Mononuclear cell (primary cell): Measurements from ENCODE around the gene NEK9. TPM values are rescaled to one million over a fixed set of nuclear protein-coding genes. Genes with fewer than 3 reads are reported as not detected.
"Not testable (repeated sequence)": the region's sequence is repeated elsewhere in the genome, so short reads cannot be mapped to it uniquely, and the experiment has no call there.

Experiments
- H3K27me3 ChIP-seq: 2 replicates; pipeline ENCODE4 v1.6.0; 2011; ENCODE audit warnings: low read length, control low read depth; ENCODE audit not compliant: insufficient read depth
- H3K4me1 ChIP-seq: 2 replicates; pipeline ENCODE4 v1.5.1; 2011; ENCODE audit warnings: mild to moderate bottlenecking, low read length, control low read depth; ENCODE audit not compliant: insufficient read depth
- H3K4me3 ChIP-seq: 2 replicates; pipeline ENCODE4 v1.5.1; 2011; ENCODE audit warnings: mild to moderate bottlenecking, low read length, moderate library complexity
- H3K9me3 ChIP-seq: 2 replicates; pipeline ENCODE4 v1.5.1; 2011; ENCODE audit warnings: low read depth, mild to moderate bottlenecking, control low read depth, low read length
- total RNA-seq: library from RNA; depleted of rRNA; stranded (reverse); fragments of >200 nt; gene quantifications from one replicate; pipeline ENCODE4 v1.2.3, GENCODE V29; 2012

NEK9 gene
- total RNA-seq, 1 donor = 33.3 TPM

DNA sequence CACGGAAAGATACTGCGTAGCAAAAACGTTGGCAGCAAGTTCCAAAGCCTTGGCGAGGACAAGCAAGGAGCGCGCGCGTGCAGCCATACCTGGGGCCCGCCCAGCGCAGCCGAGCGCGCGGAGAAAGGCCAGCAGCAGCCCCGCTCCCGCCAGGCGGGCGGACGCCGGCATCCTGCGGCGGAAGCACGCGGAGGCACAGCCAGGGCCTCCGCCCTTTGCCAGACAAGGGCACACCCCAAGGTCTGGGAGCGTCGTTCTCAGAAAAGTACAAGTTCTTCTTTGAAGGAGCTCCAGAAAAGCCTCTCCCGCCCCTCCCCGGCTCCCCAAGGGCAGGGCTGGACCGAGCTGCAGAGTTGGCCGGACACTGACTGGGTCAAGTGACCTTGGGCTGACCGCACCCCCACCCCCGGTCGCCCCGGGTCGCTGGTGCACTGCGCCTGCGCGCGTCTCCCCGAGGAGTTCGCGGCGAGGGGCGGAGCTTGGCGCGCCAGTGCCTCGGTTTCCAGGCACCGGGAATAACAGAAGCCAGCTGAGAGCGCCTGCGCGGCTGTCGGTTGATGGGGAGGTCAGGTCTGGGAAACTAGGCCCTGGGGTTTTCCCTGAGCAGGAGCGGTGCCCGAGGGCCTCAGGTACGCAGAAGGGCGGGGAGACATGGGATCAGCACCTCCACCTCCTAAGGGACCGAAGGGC, 57.6 kb downstream of the NEK9 start, which contains the start of gene ZC2HC1C:
TSS of gene ZC2HC1C (plus strand) at position 521 of the 690 bp plus-strand sequence. CDS start 933 bp downstream, outside the sequence.
- no peaks in the 10 kb centered on the region for H3K27me3 ChIP-seq
- H3K4me3 ChIP-seq = peak within 1 kb of the TSS; percentile 53
- no peaks in the 10 kb centered on the region for H3K9me3 ChIP-seq
- H3K4me1 ChIP-seq = peaks cover 21% of the 10 kb centered on the region

DNA sequence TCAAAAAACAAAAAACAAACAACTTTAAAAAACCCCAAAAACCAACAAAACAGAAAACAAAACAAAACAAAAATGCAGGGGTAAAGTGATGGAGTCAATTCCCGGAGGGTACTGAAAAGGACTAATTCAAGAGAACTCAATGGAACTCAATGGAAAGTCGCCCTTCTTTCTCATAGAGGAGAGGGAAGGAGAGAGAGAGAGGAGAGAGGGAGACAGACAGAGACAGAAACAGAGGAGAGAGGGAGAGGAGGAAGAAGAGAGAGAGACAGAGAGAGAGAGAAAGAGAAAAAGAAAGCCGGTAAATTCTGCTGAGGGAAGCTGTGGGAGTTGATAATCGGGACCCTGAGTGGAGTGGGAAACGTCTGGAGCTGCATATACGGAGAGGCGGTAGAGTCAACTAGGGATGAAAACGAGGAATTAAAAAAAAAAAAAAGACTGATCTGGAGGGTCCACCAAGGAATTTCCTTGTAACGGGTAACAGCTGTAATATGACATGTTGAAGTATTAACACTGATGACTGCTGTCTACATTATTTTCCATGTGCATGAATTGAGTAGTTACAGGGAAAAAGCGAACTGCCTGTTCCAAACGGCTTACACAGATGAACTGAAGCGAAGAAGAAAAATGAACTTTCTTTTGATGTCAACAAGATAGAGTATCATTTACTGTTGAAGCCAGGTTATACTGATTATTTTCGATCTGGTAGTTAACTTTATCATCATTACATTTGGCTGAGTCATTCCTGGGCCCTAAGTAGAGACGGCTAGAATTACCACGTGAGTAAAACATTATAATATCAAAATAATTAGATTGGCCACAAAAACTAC, 58.3 kb downstream of the NEK9 start:
- H3K4me1 ChIP-seq = peaks cover 24% of the 10 kb centered on the region
- H3K9me3 ChIP-seq = no peaks in the 10 kb centered on the region
- no peaks in the 10 kb centered on the region for H3K27me3 ChIP-seq
- H3K4me3 ChIP-seq = peak overlapping the region; percentile 53

DNA sequence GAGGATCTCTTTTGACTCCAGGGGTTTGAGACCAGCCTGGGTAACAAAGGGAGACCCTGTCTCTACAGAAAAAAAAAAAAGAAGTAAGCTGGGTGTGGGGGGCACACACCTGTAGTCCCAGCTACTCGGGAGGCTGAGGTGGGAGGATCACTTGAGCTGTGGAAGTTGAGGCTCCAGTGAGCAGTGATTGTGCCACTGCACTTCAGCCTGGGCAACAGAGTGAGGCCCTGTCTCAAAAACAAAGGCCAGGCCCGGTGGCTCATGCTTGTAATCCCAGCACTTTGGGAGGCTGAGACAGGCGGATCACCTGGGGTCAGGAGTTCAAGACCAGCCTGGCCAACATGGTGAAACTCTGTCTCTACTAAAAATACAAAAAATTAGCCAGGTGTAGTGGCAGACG, 59.1 kb downstream of the NEK9 start:
- H3K27me3 ChIP-seq, H3K9me3 ChIP-seq, H3K4me3 ChIP-seq: not testable (repeated sequence)
- peaks cover 32% of the 10 kb centered on the region for H3K4me1 ChIP-seq

DNA sequence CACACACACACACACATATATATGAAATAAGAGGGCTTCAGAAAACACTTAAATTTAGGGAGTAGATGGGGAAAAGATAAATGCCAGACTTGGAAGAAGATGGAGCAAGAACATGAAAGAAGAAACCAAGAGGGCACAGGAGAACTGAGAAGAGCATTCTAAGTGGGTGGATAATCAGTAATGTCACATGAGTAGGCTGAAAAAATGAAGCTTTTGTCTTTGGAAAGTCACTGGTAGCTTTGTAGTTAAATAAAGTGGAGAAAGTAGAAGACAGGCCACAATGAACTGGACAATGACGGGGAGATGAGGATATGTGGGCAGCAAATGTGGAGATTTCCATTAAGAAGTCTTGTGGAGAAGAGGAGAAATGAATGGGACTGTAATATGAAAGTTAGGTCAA, 59.6 kb downstream of the NEK9 start:
- Histone ChIP-seq H3K4me3 (no peak overlapping the region), H3K9me3 (no peaks in the 10 kb centered on the region), H3K27me3 (no peaks in the 10 kb centered on the region), H3K4me1 (peaks cover 33% of the 10 kb centered on the region)

DNA sequence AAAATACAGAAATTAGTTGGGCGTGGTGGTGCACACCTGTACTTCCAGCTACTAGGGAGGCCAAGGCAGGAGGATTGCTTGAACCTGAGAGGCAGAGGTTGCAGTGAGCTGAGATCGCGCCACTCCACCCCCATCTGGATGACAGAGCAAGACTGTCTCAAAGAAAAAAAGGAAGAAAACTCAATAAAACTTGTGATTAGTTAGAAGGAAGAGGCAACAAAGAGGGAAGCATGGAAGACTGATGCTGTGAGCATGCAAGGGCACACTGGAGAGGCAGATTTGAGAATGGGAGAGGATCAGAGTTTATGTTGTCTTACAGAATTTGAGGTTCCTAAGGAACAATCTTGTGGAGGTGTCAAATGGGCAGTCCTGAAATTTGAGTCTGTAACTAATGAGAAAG, 60.2 kb downstream of the NEK9 start:
- Histone ChIP-seq H3K9me3 (no peaks in the 10 kb centered on the region), H3K4me3 (no peak overlapping the region), H3K4me1 (peaks cover 33% of the 10 kb centered on the region), H3K27me3 (no peaks in the 10 kb centered on the region)

DNA sequence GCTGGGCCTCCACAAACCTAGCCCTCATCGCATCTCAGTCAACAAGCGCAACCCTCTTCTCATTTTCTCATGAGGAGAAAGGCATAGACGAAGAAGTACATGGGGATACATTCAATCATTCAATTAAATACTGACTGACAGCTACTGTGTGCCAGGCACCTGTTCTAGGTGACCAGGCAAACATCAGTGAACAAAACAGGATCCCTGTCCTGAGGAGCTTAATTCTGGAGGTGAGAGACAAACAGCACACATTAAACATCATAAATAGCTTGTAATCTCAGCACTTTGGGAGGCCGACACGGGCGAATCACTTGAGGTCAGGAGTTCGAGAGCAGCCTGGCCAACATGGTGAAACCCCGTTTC, 62.7 kb downstream of the NEK9 start:
- Histone ChIP-seq H3K9me3 (no peaks in the 10 kb centered on the region), H3K4me3 (peak overlapping the region; percentile 91)

DNA sequence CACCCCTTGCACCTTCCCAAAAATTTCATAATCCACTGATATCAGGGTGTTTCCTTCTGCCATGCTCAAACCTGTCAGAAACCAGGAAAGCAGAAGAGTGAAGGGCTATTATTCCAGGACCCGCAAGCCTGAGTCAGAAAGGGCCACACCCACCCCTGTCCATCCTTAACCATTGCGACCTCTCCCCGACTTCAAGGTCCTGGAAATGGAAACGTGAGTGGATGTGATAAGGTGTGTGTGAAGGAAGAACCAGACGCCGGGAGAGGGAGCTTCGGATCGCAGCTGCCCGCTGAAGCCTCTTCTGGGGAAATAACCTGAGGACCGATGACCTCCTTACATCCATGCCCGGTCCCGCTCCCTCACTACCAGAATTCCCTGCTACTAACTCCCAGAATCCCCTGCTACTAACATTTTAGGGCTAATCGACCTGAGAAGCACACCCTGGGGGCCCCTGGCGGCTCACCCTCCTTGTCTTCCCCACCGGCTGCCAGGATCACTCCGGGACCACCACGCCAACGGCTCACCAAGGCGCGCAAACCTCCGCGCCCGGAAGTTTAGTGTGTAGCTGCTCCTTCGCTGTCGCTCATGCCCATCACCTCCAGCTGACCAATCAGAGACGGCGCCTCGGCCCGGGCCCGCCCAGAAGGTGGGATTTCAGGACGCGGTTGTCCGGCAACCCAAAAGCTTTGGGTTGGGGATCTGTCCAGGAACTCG, 63.2 kb downstream of the NEK9 start, which contains the start of gene ACYP1:
TSS of gene ACYP1 (minus strand) at position 534 of the 714 bp plus-strand sequence. CDS start at position 63, 471 bp downstream.
- H3K27me3 ChIP-seq = no peaks in the 10 kb centered on the region
- H3K4me1 ChIP-seq = peaks cover 21% of the 10 kb centered on the region
- H3K4me3 ChIP-seq = peak within 1 kb of the TSS; percentile 91
- no peaks in the 10 kb centered on the region for H3K9me3 ChIP-seq

More for the DNA sequence above, 62.7 kb downstream of the NEK9 start:
- Histone ChIP-seq H3K27me3 (no peaks in the 10 kb centered on the region), H3K4me1 (peaks cover 26% of the 10 kb centered on the region)

DNA sequence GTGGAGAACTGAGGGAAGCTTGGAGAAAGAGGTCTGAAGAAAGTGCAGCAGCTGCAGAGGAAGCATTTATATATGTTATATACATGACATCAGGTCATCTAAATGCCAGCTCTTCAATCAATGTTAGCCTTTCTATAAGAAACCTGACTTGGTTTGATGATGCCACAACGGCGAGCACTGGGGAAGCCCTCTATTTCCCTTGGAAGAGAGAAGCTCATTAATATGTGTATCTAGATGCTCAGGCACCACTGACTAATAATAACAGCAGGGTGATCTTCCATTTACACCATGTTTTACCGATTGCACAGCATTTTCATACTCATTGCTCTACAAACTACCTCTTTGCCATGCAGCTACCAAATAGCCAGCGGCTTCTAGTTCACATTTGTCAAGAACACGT, 63.8 kb downstream of the NEK9 start:
- Histone ChIP-seq H3K4me3 (peak overlapping the region; percentile 91), H3K9me3 (no peaks in the 10 kb centered on the region), H3K27me3 (no peaks in the 10 kb centered on the region), H3K4me1 (peaks cover 14% of the 10 kb centered on the region)

DNA sequence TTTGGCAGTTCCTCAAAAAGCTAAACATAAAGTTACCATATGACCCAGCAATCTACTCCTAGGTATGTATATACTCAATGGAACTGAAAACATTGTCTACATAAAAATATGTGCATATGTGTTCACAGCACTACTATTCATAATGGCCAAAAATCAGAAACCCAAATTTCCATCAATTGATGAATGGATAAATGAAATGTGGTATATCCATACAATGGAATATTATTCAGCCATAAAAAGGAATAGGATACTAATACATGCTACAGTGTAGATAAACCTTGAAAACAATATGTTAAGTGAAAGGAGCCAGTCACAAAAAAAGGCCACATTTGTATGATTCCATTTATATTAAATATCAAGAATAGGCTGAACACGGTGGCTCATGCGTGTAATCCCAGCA, 66.4 kb downstream of the NEK9 start:
- Histone ChIP-seq H3K9me3 (no peaks in the 10 kb centered on the region), H3K4me1 (peaks cover 14% of the 10 kb centered on the region), H3K27me3 (no peaks in the 10 kb centered on the region), H3K4me3 (no peak overlapping the region)

DNA sequence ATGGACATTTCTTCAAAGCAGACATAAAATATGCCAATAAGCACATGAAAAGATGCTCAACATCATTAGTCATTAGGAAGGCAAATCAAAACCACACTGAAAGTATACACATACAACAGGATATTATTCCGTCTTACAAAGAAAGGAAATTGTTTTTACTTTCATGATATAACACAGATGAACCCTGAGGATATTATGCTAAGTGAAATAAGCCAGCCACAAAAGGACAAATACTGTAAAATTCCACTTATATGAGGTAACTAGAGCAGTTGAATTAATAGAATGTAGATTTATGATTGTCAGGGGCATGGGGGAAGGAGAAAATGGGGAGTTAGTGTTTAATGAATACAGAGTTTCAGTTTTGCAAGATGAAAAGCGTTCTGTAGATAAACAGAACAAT, 67.2 kb downstream of the NEK9 start:
- Histone ChIP-seq H3K4me1 (peaks cover 14% of the 10 kb centered on the region), H3K27me3 (no peaks in the 10 kb centered on the region), H3K9me3 (no peaks in the 10 kb centered on the region), H3K4me3 (no peak overlapping the region)

DNA sequence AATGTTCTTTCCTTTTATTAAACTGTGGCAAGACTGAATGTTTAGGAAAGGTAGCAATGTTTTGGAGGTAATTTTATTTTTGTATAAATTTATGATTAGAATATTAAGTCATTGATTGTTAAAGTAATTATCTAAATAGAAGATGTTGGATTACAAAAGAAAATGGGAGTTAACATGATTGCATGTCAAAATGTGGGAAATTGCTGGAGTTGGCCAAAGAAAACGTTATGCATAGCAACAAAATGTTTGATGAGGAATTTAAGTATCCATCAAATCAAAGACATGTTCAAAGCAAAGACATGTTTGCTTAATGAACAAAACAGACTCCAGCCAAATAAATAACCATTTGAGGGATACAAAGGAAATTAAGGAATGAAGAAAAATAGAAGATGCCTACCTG, 72.4 kb downstream of the NEK9 start:
- Histone ChIP-seq H3K27me3 (no peaks in the 10 kb centered on the region), H3K4me1 (peaks cover 19% of the 10 kb centered on the region), H3K9me3 (no peaks in the 10 kb centered on the region), H3K4me3 (no peak overlapping the region)

DNA sequence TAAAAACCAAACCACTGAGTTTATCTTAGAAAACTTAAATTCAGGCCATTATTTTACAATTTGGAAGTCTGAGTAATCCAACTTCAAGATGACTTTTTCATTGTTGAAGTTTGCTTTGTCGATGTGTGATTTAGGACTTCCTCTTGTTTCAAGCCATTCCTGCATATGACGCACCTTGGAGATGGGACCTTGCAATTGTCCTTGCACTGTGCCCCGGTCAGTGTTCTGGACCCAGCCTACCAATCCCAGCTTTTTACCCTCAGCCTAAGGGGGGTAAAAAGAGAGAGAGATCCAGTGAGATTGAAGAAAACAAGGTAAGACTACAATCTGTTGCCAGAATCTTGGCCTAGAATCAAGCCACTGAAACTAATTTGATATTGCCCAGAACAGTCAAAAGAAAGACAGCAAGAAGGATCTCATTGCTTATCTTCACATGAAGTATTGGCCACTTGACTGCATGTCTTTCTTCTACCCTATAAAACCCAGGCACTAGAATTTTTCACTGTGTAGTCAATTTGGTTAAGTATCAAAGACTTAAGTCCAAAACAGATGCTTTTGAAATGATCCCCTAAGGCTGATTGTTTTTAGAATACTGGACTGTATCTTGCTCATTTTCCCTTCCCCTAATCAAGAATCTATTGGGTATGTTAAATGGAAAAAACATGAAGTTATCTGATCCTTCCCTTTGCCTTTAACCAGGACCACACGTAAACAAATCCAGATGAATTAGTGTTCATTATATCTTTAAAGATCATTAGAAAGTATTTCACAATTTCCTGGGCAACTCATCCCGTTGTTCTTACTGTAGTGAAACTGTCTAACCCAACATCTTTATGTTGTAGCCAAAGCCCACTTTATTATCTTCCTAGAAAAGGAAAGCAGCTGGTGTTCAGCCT, 73.2 kb downstream of the NEK9 start:
- H3K9me3 ChIP-seq = no peaks in the 10 kb centered on the region
- H3K27me3 ChIP-seq = no peaks in the 10 kb centered on the region
- no peak overlapping the region for H3K4me3 ChIP-seq
- peaks cover 26% of the 10 kb centered on the region for H3K4me1 ChIP-seq

DNA sequence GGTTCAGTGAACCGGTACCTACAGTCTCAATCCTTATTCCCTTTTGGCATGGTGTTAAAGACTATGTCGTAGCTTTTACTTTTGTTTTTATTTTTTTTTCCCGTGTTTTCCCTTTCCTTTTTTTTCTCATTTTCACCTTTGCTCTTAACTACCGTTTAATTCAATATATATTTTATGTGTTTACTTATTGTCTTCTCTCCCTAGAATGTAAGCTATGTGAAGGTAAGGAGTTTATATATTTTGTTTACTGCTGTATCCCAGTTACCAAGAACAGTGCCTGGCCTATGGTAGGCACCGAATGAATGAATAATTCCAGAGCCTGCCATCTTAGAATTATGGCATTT, 75.3 kb downstream of the NEK9 start:
- Histone ChIP-seq H3K27me3 (no peaks in the 10 kb centered on the region), H3K4me1 (peaks cover 28% of the 10 kb centered on the region), H3K4me3 (peak overlapping the region; percentile 65), H3K9me3 (no peaks in the 10 kb centered on the region)

DNA sequence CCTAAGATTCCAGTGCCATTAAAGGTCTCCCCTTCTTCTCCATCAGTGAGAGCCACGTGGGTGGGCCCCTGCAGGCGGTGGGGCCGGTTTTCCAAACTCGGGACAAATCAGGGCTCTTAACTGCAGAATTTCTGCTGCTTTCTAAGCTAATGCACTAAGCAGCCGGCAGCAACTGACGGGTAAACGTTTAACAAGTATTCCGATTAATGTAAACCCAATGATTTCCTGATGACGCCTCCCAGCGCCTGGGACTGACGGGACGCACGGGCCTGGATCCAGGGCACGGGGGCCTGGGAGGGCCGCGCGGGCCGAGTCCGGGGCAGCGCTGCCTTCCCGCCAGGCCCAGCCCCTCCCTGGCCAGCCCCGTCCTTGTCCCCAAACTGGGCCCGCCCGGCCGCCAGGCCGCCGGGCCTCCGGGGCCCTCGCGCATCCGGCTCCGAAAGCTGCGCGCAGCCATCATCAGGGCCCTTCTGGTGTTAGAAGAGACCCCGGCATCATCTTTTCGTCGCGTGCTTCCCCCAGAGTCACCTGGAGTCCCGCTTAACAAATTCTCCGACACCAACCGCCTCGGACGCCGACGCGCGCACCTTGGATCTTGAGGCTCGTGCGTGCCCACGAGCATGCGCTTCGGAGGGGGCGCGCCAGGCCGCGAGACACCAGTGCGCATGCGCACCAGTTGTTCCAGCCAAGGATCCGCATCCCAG, 75.8 kb downstream of the NEK9 start, which contains the start of gene MLH3:
TSS of gene MLH3 (minus strand) at position 616 of the 704 bp plus-strand sequence. CDS start 1,812 bp downstream, outside the sequence.
- H3K9me3 ChIP-seq = no peaks in the 10 kb centered on the region
- peaks cover 28% of the 10 kb centered on the region for H3K4me1 ChIP-seq
- H3K27me3 ChIP-seq = no peaks in the 10 kb centered on the region
- peak within 1 kb of the TSS; percentile 65 for H3K4me3 ChIP-seq
